ENCODE data around the gene INTS1. TPM values are rescaled to one million over a fixed set of nuclear protein-coding genes. Genes with fewer than 3 reads are reported as not detected.

The INTS1 gene
- total RNA-seq, 1 donor = 66.2 TPM

GRCh38 chr7:1439373-1440363, 64.5 kb downstream of the INTS1 start:
- Histone ChIP-seq H3K4me2 (ENCODE audit: insufficient read depth, low read length) (no peak overlapping the region), H3K36me3 (ENCODE audit: insufficient read depth, low read length) (peaks cover 50% of the 10 kb centered on the region), H3K9me3 (ENCODE audit: low read depth, low read length) (no peaks in the 10 kb centered on the region), H2AFZ (ENCODE audit: low read length) (no peak overlapping the region), H3K4me1 (ENCODE audit: insufficient read depth, low read length) (no peaks in the 10 kb centered on the region), H3K27ac (ENCODE audit: low read depth, low read length) (no peak overlapping the region), H3K27me3 (ENCODE audit: insufficient read depth, low read length) (no peaks in the 10 kb centered on the region), H4K20me1 (ENCODE audit: insufficient read depth, low read length) (peaks cover 33% of the 10 kb centered on the region), H3K4me3 (ENCODE audit: insufficient read depth, low read length) (no peak overlapping the region), H3K79me2 (ENCODE audit: insufficient read depth, low read length) (no peaks in the 10 kb centered on the region)
- no peak for DNase-seq (ENCODE audit: insufficient read length, low spot score, missing footprints)
- peak; percentile 15 for TF ChIP-seq CTCF (IDR thresholded peaks at IDR 0.05; ENCODE audit: extremely low read depth, low read depth, low read length)

- no peaks in the 10 kb centered on the region for H3K79me2 ChIP-seq (ENCODE audit: insufficient read depth, low read length)
- peaks cover 41% of the 10 kb centered on the region for H4K20me1 ChIP-seq (ENCODE audit: insufficient read depth, low read length)
- H3K27ac ChIP-seq (ENCODE audit: low read depth, low read length) = no peak overlapping the region
- no peak overlapping the region for H3K4me3 ChIP-seq (ENCODE audit: insufficient read depth, low read length)
- no peaks in the 10 kb centered on the region for H3K27me3 ChIP-seq (ENCODE audit: insufficient read depth, low read length)
- H3K9me3 ChIP-seq (ENCODE audit: low read depth, low read length) = no peaks in the 10 kb centered on the region
- no peak overlapping the region for H2AFZ ChIP-seq (ENCODE audit: low read length)
- no peak overlapping the region for H3K4me2 ChIP-seq (ENCODE audit: insufficient read depth, low read length)
- TF ChIP-seq CTCF (IDR thresholded peaks at IDR 0.05; ENCODE audit: extremely low read depth, low read depth, low read length) = no peak
- H3K4me1 ChIP-seq (ENCODE audit: insufficient read depth, low read length) = no peaks in the 10 kb centered on the region
- H3K36me3 ChIP-seq (ENCODE audit: insufficient read depth, low read length) = peaks cover 46% of the 10 kb centered on the region
- DNase-seq (ENCODE audit: insufficient read length, low spot score, missing footprints) = no peak
These were observed 65.4 kb downstream of the INTS1 start for GRCh38 chr7:1438821-1439220.

- no peaks in the 10 kb centered on the region for H3K27me3 ChIP-seq (ENCODE audit: insufficient read depth, low read length)
- H3K4me2 ChIP-seq (ENCODE audit: insufficient read depth, low read length) = no peak overlapping the region
- TF ChIP-seq CTCF (IDR thresholded peaks at IDR 0.05; ENCODE audit: extremely low read depth, low read depth, low read length) = no peak
- no peak overlapping the region for H2AFZ ChIP-seq (ENCODE audit: low read length)
- peaks cover 42% of the 10 kb centered on the region for H4K20me1 ChIP-seq (ENCODE audit: insufficient read depth, low read length)
- no peak overlapping the region for H3K27ac ChIP-seq (ENCODE audit: low read depth, low read length)
- no peaks in the 10 kb centered on the region for H3K9me3 ChIP-seq (ENCODE audit: low read depth, low read length)
- no peaks in the 10 kb centered on the region for H3K79me2 ChIP-seq (ENCODE audit: insufficient read depth, low read length)
- peaks cover 40% of the 10 kb centered on the region for H3K36me3 ChIP-seq (ENCODE audit: insufficient read depth, low read length)
- DNase-seq (ENCODE audit: insufficient read length, low spot score, missing footprints) = no peak
- H3K4me1 ChIP-seq (ENCODE audit: insufficient read depth, low read length) = no peaks in the 10 kb centered on the region
- H3K4me3 ChIP-seq (ENCODE audit: insufficient read depth, low read length) = no peak overlapping the region
These were observed 66.0 kb downstream of the INTS1 start for GRCh38 chr7:1438208-1438607.

- peaks cover 4% of the 10 kb centered on the region for H3K4me1 ChIP-seq (ENCODE audit: insufficient read depth, low read length)
- no peak overlapping the region for H3K4me2 ChIP-seq (ENCODE audit: insufficient read depth, low read length)
- H3K27ac ChIP-seq (ENCODE audit: low read depth, low read length) = no peak overlapping the region
- H4K20me1 ChIP-seq (ENCODE audit: insufficient read depth, low read length) = peaks cover 51% of the 10 kb centered on the region
- no peaks in the 10 kb centered on the region for H3K79me2 ChIP-seq (ENCODE audit: insufficient read depth, low read length)
- no peak overlapping the region for H2AFZ ChIP-seq (ENCODE audit: low read length)
- H3K4me3 ChIP-seq (ENCODE audit: insufficient read depth, low read length) = no peak overlapping the region
- no peaks in the 10 kb centered on the region for H3K27me3 ChIP-seq (ENCODE audit: insufficient read depth, low read length)
- H3K9me3 ChIP-seq (ENCODE audit: low read depth, low read length) = no peaks in the 10 kb centered on the region
- no peak for TF ChIP-seq CTCF (IDR thresholded peaks at IDR 0.05; ENCODE audit: extremely low read depth, low read depth, low read length)
- no peak for DNase-seq (ENCODE audit: insufficient read length, low spot score, missing footprints)
- H3K36me3 ChIP-seq (ENCODE audit: insufficient read depth, low read length) = peaks cover 40% of the 10 kb centered on the region
These were observed 66.9 kb downstream of the INTS1 start for GRCh38 chr7:1437155-1437880.
